NCI-H2196 (cell line): ENCODE measurements around the gene SLC6A18.

Experiments used
- DNase-seq: peaks from one replicate; lab custom pipeline; 2025; ENCODE audit not compliant: unreplicated experiment; lab: John Stamatoyannopoulos, UW

Gene SLC6A18

GRCh38 chr5:1225081-1225480 is at the start of gene SLC6A18:
SLC6A18 (plus strand) TSS chr5:1225381; CDS start chr5:1225478, 97 bp downstream.
- no peak for DNase-seq

GRCh38 chr5:1175801-1176472 is 49.2 kb upstream of the SLC6A18 start:
- DNase-seq, result no peak

GRCh38 chr5:1176473-1177391 is 48.4 kb upstream of the SLC6A18 start:
- DNase-seq, result no peak

DNA sequence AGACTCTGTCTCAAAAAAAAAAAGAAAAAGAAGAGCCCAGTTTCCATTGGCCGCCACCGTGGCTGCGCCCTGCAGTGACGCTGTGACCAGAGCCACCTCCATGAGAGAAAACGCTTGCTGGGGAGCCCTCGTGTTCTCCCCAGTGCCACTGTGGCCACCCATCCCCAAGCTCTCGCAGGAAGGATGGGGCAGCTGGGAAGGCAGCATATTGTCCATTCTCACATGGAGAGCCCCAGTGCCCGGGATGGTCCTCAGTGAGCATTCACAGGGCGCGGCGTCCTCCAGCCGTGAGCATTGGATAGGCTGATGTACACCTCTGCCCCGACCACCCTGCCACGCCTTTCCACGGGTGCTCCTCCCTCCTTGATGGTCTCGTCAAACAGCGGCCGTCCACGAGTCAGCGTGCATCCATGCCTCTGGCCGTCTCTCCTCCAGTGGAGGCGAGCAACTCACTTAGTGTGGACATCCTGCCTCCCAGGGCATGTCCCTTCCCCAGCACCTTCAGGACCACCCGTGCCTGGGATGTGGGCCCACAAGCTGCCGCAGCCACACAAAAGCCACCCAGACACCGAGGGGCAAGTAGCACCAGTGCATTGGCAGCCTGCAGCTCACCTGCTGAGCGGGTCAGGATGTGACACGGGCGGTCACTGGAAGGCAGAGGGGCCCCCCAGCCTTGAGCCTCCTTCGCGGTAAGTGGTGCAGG is 47.2 kb upstream of the SLC6A18 start:
- no peak for DNase-seq

- DNase-seq, result no peak
These were observed 46.4 kb upstream of the SLC6A18 start for GRCh38 chr5:1178529-1179382.

GRCh38 chr5:1179383-1179715 is 45.8 kb upstream of the SLC6A18 start:
- no peak for DNase-seq

DNA sequence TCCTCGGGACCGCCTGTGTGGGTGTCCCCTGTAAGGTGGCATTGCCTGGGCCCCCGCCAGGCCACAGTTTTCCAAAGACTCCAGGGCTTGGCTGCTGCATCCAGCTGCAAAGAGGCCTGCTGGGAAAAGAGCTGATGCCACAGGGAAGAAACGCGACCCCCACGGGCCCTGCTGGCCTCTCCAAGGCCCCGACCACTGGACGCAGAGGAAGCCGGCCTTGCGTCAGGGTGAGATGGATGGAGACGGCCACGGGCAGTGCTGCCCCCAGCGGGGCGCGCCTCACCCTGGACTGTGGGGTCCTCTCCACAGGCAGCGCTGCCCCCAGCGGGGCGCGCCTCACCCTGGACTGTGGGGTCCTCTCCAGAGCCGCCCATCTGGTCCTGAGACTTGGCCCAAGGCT is 45.1 kb upstream of the SLC6A18 start:
- DNase-seq, result no peak

DNA sequence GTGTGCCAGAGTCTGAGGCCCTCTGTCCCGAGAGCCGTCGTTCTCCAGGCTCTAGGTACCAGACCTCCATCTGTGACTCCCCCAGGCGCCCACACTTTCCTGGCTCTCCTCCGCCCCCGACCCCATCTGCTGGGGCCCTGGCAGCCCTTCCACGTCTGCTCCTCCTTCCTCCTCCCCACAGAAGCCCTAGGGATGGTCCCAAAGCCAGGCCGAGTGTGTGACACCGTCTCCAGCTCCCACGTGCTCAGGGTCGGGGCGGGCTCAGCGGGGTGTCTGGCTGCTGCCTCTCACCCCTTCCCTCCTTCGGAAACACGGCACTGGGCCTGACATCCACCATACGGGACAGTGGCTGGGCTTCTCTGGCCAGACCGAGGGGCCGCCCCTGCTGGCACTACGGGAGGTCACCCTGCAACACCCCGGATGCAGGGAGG is 44.3 kb upstream of the SLC6A18 start:
- no peak for DNase-seq

DNA sequence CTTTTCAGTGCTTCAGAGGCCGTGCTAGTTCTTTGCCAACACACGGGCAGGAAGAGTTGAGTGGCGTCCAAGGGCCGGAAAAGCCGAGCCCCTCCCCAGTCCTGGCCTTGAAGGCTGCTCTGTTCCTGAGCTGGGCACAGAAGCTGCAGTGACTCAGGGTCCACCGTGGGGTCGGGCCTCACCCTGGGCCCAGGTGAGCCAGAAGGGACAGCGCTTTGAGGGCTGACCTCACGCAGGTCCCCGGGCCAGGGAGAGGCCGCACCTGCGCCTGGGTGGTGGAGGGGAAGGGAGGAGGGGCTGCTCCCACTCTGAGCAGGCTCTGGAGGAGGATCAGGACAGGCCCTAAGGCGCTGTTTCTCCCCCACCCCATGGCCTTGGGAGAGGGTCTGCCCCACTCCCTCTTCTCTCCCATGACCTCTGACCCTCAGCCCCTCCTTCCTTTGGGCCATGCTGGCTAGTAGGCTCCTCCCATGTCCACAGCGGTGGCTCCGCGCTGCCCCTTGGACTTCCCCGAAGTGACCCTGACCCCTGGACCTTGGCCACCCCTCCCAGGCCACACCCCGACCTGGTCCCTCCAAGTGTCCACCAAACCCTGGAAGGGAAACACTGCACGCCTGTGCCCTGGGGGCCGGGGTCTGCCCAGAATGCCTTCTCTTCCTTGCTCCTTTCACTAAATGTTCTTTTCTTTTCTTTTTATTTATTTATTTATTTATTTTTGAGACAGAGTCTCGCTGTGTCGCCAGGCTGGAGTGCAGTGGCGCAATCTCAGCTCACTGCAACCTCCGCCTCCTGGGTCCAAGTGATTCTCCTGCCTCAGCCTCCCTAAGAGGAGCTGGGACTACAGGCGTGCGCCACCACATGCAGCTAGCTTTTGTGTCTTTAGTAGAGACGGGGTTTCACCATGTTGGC is 43.5 kb upstream of the SLC6A18 start:
- DNase-seq, result no peak

GRCh38 chr5:1182360-1182632 is 42.9 kb upstream of the SLC6A18 start:
- DNase-seq, result no peak

DNA sequence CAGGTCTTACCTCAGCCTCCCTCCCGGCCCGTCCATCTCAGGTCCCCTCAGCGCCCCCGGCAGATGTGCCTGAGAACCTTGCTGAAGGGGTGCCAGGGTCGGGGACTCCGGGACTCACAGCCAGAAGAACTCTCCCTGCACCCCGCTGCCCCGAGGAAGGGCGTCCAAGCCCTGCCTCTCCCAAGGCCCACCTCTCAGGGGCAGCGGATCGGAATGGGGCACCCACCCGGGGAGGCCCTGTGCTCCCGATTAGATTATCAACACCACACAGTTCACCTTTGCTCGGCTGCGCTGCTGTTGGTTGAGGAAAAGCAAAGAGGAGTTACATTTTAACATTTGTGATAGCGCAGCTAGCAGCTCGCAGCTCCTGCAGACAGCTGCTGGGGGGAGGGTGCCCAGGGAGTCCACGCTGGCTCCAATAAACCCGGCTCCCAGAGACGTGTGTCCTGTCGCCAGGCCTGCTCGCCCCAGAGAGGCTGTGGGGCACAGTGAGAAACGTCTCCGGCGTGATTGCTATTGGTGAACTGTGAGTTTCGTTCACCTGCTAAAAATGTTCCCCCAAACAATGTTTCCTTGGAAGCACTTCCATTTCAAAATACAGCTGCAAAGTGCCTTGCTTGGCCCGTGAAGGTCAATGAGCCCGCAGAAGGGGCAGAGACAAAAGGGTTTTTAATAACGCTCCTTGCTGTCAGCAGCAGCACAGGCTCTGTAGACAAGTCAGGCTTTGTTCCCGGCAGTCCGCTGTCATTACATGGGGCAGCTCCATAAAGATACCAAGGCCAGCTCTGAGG is 42.4 kb upstream of the SLC6A18 start:
- no peak for DNase-seq

- no peak for DNase-seq
These were observed 41.6 kb upstream of the SLC6A18 start for GRCh38 chr5:1183424-1184162.

DNA sequence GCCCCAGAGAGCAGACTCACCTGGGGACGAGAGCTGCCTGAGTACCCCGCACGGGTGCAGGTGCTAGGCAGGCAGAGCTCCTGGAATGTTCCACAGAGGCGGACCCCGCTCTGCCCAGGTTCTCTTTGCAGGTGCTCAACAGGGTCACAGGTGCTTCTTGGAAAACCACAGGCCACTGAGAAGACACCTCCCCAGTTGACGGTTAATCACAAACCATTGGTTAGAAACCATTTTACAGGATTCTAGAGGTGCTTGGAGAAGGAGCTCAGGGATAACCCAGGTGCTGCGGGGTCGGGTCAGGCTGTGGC is 41.1 kb upstream of the SLC6A18 start:
- DNase-seq, result no peak

DNA sequence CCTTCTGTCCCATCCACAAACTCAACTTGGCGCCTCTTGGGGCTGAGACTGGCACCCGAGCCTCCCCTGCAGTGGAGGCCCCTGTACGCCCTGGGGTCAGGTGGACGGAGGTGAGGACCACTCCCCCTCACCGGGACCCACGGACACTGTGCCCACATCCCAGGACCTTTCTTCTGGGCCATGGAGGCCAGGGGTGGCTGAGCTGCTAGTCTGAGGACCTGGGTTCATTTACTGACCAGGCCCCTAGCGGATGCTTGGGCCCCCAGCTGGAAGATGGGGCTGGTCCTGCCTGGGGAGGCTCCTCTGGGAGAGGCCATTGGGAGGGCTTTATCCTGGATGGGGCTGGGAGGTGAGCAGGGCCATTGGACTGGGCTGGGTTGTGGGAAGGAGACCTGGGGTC is 40.7 kb upstream of the SLC6A18 start:
- DNase-seq, result no peak

- no peak for DNase-seq
These were observed 40.0 kb upstream of the SLC6A18 start for GRCh38 chr5:1185038-1185627.

- DNase-seq, result no peak
These were observed 39.4 kb upstream of the SLC6A18 start for GRCh38 chr5:1185629-1186350.

DNA sequence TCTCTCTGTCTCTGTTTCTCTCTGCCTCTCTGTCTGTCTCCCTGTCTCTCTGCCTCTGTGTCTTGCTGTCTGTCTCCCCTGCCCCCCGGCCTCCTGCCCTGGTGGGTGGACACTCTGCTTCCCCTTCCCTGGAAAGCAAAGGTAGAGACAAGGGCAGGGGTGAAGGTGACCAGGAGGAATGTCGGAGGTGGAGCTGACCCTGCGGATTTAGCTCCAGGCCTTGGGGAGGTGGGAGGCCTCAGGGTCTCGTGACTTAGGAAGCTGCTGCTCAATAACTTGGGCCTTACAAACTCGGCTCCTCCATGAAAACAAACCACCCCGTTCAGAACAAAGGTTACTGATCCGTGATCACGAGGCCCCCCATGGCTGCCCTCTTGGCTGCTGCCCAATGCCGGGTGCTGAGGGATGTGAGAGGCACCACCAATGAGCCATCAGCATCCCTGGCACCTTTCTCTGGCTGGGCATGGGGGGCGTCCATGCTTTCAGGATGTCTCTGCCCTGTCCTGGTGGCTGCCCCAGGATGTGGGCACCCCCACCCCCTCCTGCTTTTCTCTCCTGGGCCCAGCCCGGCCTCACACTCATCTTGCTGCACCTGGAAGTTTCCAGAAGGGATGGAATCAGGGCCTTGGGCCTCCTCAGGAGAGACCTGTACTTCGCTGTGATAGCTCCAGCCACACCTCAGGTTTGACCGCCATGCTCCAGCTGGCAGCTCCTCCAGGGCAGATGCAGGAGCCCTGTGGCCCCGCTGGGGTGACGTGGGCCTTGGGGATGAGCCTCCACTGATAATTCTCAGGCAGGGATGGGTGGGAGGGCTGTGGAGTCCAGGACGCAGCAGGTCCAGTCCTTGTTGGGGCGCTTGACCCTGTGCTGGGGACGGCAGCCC is 38.6 kb upstream of the SLC6A18 start:
- DNase-seq, result no peak
